Erythroblast (primary cell): ENCODE results near the gene TUBA3C.

Experiments
- DNase-seq, 2 experiments: peaks; one replicate each; lab custom pipeline; 2025; lab: John Stamatoyannopoulos, UW
- GATA1 ChIP-seq: IDR thresholded peaks from 2 replicates; pipeline ENCODE4 v1.6.1; 2011; ENCODE audit warnings: low read depth, mild to moderate bottlenecking, control low read depth, low read length, moderate library complexity
- POLR2A ChIP-seq: IDR thresholded peaks from 2 replicates; pipeline ENCODE4 v1.6.1; 2011; ENCODE audit warnings: mild to moderate bottlenecking, low read length

The TUBA3C gene

GRCh38 chr13:19173752-19174151, 7.9 kb downstream of the TUBA3C start:
- DNase-seq, result no peak
- TF ChIP-seq GATA1 (no peak), POLR2A (no peak)

GRCh38 chr13:19172647-19173030, 9.0 kb downstream of the TUBA3C start:
- TF ChIP-seq POLR2A (no peak), GATA1 (no peak)
- no peak for DNase-seq

GRCh38 chr13:19172007-19172646, 9.5 kb downstream of the TUBA3C start:
- TF ChIP-seq POLR2A (no peak), GATA1 (no peak)
- DNase-seq, result no peak

DNA sequence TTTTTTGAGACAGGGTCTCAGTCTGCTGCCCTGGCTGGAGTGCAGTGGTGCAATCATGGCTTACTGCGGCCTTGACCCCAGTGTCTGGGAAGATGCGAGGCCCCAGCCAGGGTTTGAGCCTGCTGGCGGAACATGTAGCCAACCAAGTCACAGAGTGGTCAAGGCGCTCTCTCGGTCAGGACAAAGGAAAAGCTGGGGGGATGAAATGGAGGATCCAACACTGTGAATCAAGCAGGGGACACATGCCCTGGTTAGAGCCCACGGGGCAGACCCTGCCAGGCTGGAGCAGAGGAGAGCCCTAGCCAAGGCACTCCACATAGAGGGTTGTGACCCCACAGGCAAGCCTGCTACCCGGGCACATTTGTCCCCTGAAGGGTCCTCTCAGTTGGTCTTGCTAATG, 10.1 kb downstream of the TUBA3C start:
- TF ChIP-seq POLR2A (no peak), GATA1 (no peak)
- DNase-seq, result no peak

DNA sequence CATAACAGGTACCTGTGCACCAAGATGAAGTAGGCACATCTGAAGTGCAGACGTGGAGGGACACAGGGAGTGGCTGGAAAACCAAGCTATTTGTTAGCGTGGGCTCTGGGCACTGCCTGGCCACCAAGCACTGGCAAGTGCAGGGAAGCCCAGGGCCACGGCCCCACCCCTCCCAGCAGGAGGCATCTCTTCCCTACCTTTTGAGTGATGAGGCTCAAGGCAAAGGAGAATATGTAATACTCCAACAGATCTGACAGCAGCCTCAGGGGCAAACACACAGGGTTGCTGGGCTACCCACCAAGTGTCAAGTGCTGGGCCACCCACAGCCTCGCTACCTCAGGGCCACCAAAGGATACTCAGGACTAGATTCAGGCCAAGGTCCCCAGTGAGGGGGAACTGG, 11.6 kb downstream of the TUBA3C start:
- DNase-seq, result no peak
- TF ChIP-seq POLR2A (no peak), GATA1 (no peak)

GRCh38 chr13:19169496-19169895, 12.1 kb downstream of the TUBA3C start:
- TF ChIP-seq POLR2A, result no peak
- no peak for TF ChIP-seq GATA1
- DNase-seq, result no peak

DNA sequence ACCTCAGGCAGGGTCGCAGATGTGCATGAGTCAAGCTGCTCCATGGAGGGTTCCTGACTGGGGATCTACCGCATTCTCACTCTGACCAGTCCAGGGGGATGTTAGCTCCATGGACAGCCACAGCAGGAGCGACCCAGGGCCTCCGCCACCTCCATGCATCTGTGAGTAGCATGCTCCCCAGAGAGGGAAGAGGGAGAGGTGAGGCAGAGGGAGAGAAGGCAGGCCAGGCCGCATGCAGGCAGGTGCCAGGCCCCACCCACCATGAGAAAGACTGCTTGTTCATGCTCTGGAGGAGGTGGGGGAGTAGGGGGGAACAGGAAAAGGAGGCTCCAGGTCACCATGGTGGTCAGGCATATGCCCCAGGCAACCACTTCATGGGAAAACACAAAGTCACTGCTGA, 20.3 kb downstream of the TUBA3C start:
- TF ChIP-seq GATA1, result no peak
- no peak for TF ChIP-seq POLR2A
- DNase-seq, result no peak

DNA sequence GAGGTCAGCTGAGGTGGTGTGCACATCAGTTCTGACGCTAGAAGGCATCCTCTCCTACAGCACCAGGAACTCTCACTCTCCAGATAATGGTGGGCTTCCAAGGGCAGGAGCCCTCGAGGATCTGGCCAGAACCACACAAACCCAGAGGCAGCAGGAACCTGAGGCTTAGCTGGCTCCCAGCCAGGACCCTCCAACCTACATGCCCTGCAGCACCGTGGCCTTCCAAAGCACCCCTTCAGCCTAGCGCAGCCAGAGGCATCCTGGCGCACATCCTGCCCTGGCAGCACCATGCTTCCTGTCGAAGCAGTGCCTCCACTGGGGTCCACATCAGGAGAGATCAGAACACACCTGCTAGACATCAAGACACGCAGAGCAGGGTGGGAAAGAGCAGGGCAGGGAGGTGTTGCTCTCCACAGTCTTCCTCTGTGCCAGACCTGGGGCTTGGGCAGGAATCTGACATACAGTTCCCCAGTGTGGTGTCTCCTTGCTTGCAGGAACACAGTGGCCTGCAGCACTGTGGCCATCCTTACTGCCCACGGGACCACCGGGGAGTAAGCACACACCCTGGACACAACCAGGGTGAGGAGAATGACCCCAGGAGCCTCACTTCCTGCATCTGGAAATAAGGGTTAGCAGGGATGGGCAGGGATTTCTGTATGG, 21.7 kb downstream of the TUBA3C start:
- TF ChIP-seq POLR2A, result no peak
- no peak for TF ChIP-seq GATA1
- DNase-seq, result no peak

GRCh38 chr13:19159181-19159580, 22.4 kb downstream of the TUBA3C start:
- no peak for TF ChIP-seq GATA1
- TF ChIP-seq POLR2A, result no peak
- DNase-seq, result no peak

DNA sequence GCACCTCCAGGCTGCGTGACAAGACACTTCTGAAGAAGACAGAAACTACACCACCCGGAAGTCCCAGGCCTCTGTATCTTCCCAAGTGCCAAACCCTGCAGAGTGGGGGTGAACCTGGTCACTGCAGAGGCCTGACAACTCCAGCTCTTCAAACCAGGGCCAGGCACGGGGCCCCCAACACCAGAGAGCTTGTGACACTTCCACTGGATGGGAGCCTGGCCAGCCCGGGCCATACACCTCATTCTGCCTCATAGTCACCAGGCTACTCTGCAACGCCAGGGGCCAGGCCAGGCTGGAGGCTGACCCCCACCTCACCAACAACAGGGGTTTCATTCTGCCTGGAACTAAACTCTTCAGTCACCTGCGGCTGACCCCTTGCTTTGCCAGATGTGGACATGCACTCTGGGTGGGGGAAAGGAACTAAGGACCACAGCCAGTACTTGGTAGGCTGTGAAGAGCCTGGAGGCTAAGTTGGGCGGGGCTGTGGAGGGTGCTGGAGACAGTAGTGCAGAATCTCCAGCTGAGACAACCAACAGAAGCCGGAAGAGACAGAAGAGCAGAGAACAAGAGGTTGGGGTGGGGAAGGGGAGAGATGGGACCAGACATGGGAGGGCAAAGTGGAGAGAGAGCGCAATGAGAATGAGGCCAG, 23.0 kb downstream of the TUBA3C start:
- TF ChIP-seq GATA1, result no peak
- TF ChIP-seq POLR2A, result no peak
- DNase-seq, result no peak

GRCh38 chr13:19158006-19158405, 23.6 kb downstream of the TUBA3C start:
- TF ChIP-seq GATA1 (no peak), POLR2A (no peak)

DNA sequence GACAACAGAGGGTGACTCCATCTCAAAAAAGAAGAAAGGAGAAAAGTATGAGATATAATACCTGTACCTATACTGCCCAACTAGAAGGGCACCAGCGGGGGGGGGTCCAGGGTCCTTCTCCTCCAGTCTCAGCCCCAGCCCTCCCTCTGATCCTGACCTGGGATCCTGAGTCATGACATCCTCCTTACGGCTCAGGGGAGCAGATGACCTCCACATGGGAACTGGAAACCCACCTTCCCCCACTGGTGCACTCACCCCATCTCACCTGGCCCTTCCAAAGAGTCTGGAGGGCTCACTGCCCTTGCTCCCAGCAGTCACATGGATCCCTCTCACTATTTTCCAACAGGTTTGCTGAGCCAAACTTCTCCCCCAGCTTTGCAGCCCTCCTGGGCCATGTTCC, 24.2 kb downstream of the TUBA3C start:
- no peak for DNase-seq

More at GRCh38 chr13:19158006-19158405, 23.6 kb downstream of the TUBA3C start:
- DNase-seq, result no peak

DNA sequence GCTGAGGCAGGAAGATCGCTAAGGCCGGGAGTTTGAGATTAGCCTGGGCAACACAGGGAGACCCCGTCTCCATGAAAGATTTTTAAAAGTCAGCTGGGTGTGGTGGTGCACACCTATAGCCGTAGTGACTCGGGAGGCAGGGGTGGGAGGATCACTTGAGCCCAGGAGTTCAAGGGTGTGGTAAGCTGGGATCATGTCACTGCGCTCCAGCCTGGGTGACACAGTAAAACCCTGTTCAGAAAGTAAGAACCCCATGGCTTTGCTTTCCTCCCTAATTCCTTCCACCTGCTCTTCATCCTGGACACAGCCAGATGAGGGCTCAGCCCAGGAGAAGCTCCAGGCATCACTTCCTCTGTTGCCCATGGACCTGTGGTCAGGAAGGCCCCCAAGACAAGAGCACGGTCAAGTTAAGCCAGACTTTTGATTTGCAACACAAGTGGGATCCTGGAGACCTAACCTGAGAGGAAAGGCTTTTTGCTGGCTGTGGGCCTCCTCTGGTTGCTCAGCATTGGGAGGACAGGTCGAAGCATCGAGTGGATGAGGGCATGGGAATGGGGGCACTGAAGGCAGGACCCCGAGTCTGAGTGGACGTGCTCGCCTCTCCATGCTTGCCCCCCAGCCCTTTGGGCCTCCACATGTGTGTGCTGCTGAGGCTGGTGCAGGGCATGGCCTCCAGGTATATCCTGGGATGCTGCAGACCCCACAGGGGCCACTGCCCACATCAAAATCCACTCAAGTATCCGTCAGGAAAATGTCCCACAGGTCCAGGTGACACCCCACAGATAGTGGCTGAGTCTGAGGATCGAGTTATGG, 25.4 kb downstream of the TUBA3C start:
- DNase-seq, result no peak
- TF ChIP-seq GATA1 (no peak), POLR2A (no peak)

More for the DNA sequence above, 24.2 kb downstream of the TUBA3C start:
- TF ChIP-seq GATA1 (no peak), POLR2A (no peak)
